Smooth muscle cell (in vitro differentiated cells): ENCODE results near the gene MYOC. TPM values are rescaled to one million over a fixed set of nuclear protein-coding genes. Genes with fewer than 3 reads are reported as not detected.

ENCODE experiments used
- DNase-seq: peaks from one replicate; lab custom pipeline; 2025; ENCODE audit not compliant: unreplicated experiment; lab: John Stamatoyannopoulos, UW
- H2AFZ ChIP-seq: fragments of 200-600 bp; sonication (generic); 2 replicates; pipeline ENCODE4 v1.6.0; 2016; ENCODE audit warnings: antibody characterized with exemption, low read depth, mild to moderate bottlenecking
- H3F3A ChIP-seq: fragments of 200-600 bp; sonication (generic); 2 replicates; pipeline ENCODE4 v1.6.0; 2017; ENCODE audit warnings: antibody characterized with exemption, low read depth
- H3K27ac ChIP-seq: fragments of 200-600 bp; sonication (generic); 2 replicates; pipeline ENCODE4 v1.5.1; 2016; ENCODE audit warnings: low read depth, mild to moderate bottlenecking
- H3K27me3 ChIP-seq: fragments of 200-600 bp; sonication (generic); 2 replicates; pipeline ENCODE4 v1.6.1; 2016; ENCODE audit warnings: low read depth, mild to moderate bottlenecking
- H3K36me3 ChIP-seq: fragments of 200-600 bp; sonication (generic); 2 replicates; pipeline ENCODE4 v1.5.1; 2016; ENCODE audit warnings: low read depth
- H3K4me1 ChIP-seq: fragments of 200-600 bp; sonication (generic); 2 replicates; pipeline ENCODE4 v1.5.1; 2016; ENCODE audit warnings: low read depth
- H3K4me2 ChIP-seq: fragments of 200-600 bp; sonication (generic); 2 replicates; pipeline ENCODE4 v1.6.0; 2016; ENCODE audit warnings: mild to moderate bottlenecking
- H3K4me3 ChIP-seq: fragments of 200-600 bp; sonication (generic); 2 replicates; pipeline ENCODE4 v1.5.1; 2016; ENCODE audit warnings: mild to moderate bottlenecking
- H3K79me2 ChIP-seq: fragments of 200-600 bp; sonication (generic); 2 replicates; pipeline ENCODE4 v1.6.0; 2016; ENCODE audit warnings: low read depth, mild to moderate bottlenecking
- H3K9ac ChIP-seq: fragments of 200-600 bp; sonication (generic); 2 replicates; pipeline ENCODE4 v1.6.0; 2016; ENCODE audit warnings: low read depth
- H3K9me3 ChIP-seq: fragments of 200-600 bp; sonication (generic); replicated peaks from 2 replicates; pipeline ENCODE4 v1.5.1; 2016; ENCODE audit warnings: low read depth
- H4K20me1 ChIP-seq: fragments of 200-600 bp; sonication (generic); 2 replicates; pipeline ENCODE4 v1.6.0; 2016; ENCODE audit warnings: low read depth
- CTCF ChIP-seq: fragments of 200-600 bp; sonication (generic); IDR thresholded peaks from 2 replicates; pipeline ENCODE4 v1.5.1; 2017; ENCODE audit warnings: borderline replicate concordance, mild to moderate bottlenecking, antibody characterized with exemption; ENCODE audit not compliant: insufficient read depth, poor library complexity, severe bottlenecking
- WGBS: methylation state at CpG from one replicate; pipeline ENCODE4 v1.1.7; 2016; ENCODE audit warnings: low lambda C conversion rate; 5-methylcytosine and 5-hydroxymethylcytosine counted together
- polyA plus RNA-seq: library from polyadenylated mRNA; unstranded; fragments of >200 nt; fragmentation: Nextera tagmentation; extraction: Ambion mirVana; gene quantifications from 2 replicates; pipeline ENCODE4 v1.2.1, GENCODE V29; 2016
- total RNA-seq: library from RNA; depleted of rRNA; stranded (reverse); fragments of >200 nt; gene quantifications from 2 replicates; pipeline ENCODE4 v1.2.3, GENCODE V29; 2014

The MYOC gene
- total and polyA plus RNA-seq, 2 experiments from 2014 or later = not detected

- no peak overlapping the region for H3K4me2 ChIP-seq
- H2AFZ ChIP-seq = no peak overlapping the region
- no peaks in the 10 kb centered on the region for H3K4me1 ChIP-seq
- no peak for TF ChIP-seq CTCF
- H3K9me3 ChIP-seq = no peaks in the 10 kb centered on the region
- no peaks in the 10 kb centered on the region for H3K79me2 ChIP-seq
- peaks cover 9% of the 10 kb centered on the region for H4K20me1 ChIP-seq
- 99% methylated on average over 9 of the region's 9 CpGs for WGBS
- no peak overlapping the region for H3K9ac ChIP-seq
- no peak for DNase-seq
- no peak overlapping the region for H3K27ac ChIP-seq
- H3K27me3 ChIP-seq = no peaks in the 10 kb centered on the region
- H3K36me3 ChIP-seq = peaks cover 22% of the 10 kb centered on the region
- peaks cover 5% of the 10 kb centered on the region for H3F3A ChIP-seq
- H3K4me3 ChIP-seq = no peak overlapping the region
Measured at GRCh38 chr1:171585715-171586114, 66.8 kb downstream of the MYOC start.

Other genes with a start within 250 kb of the MYOC start
- 84.7 and 106 TPM in 2 replicates for gene PRRC2C, start 167.2 kb downstream of the MYOC start, total RNA-seq
- gene PRRC2C, start 167.2 kb downstream of the MYOC start, polyA plus RNA-seq = 89.8 and 117 TPM in 2 replicates
- not detected in 2 replicates for gene MYOCOS, start 30.4 kb downstream of the MYOC start, total RNA-seq
- not detected in 2 replicates for gene MYOCOS, start 30.4 kb downstream of the MYOC start, polyA plus RNA-seq
- 15.2 and 27.4 TPM in 2 replicates for gene VAMP4, start 89.4 kb upstream of the MYOC start, total RNA-seq
- 14.8 and 17.4 TPM in 2 replicates for gene VAMP4, start 89.4 kb upstream of the MYOC start, polyA plus RNA-seq
- 18.3 and 19.2 TPM in 2 replicates for gene METTL13, start 129.0 kb upstream of the MYOC start, total RNA-seq
- 17.5 and 19.5 TPM in 2 replicates for gene METTL13, start 129.0 kb upstream of the MYOC start, polyA plus RNA-seq
- 3.0 TPM in 2 replicates for gene DNM3, start 188.8 kb upstream of the MYOC start, total RNA-seq
- 1.7 and 1.8 TPM in 2 replicates for gene DNM3, start 188.8 kb upstream of the MYOC start, polyA plus RNA-seq